A673 (cell line): ENCODE data around the gene PABPN1L. TPM values are rescaled to one million over a fixed set of nuclear protein-coding genes. Genes with fewer than 3 reads are reported as not detected.

Source experiments
- BruUV-seq: library from RNA; stranded (reverse); fragments of 400-500 nt; replicated peaks from 2 replicates; lab custom pipeline; 2021; lab: Mats Ljungman, UMichigan
- CTCF ChIA-PET: fragments of 300-600 bp; sonication (Branson Sonifier 250); formaldehyde crosslinking; loops from one replicate; lab custom pipeline; 2022; ENCODE audit warnings: antibody characterized with exemption; lab: Charles Lee
- POLR2A ChIA-PET: fragments of 300-600 bp; sonication (Branson Sonifier 250); formaldehyde crosslinking; loops from one replicate; lab custom pipeline; 2022; ENCODE audit warnings: antibody characterized with exemption; ENCODE audit not compliant: low non-redundant PET; lab: Charles Lee
- DNase-seq: peaks from one replicate; pipeline ENCODE4 v3.0.0-alpha.2; 2015; ENCODE audit warnings: low spot score
- H3K27ac ChIP-seq: fragments of 200-600 bp; sonication (generic); 2 replicates; pipeline ENCODE4 v1.5.1; 2016; ENCODE audit warnings: mixed run types, low read depth, mild to moderate bottlenecking, mixed read lengths, antibody characterized with exemption, low read length; ENCODE audit not compliant: poor library complexity, severe bottlenecking
- H3K27me3 ChIP-seq: fragments of 200-600 bp; sonication (generic); replicated peaks from 2 replicates; pipeline ENCODE4 v1.6.1; 2017; ENCODE audit warnings: mixed run types, low read depth, mild to moderate bottlenecking, mixed read lengths, antibody characterized with exemption, low read length; ENCODE audit not compliant: insufficient read depth, poor library complexity
- H3K36me3 ChIP-seq: fragments of 200-600 bp; sonication (generic); 2 replicates; pipeline ENCODE4 v1.6.1; 2016; ENCODE audit warnings: mixed run types, mild to moderate bottlenecking, mixed read lengths, antibody characterized with exemption, low read length; ENCODE audit not compliant: insufficient read depth, poor library complexity, severe bottlenecking
- H3K4me1 ChIP-seq: fragments of 200-600 bp; sonication (generic); 2 replicates; pipeline ENCODE4 v1.6.1; 2017; ENCODE audit warnings: mixed run types, mild to moderate bottlenecking, mixed read lengths, antibody characterized with exemption, low read length; ENCODE audit not compliant: insufficient read depth, poor library complexity, severe bottlenecking
- H3K4me3 ChIP-seq: fragments of 200-600 bp; sonication (generic); 2 replicates; pipeline ENCODE4 v1.5.1; 2016; ENCODE audit warnings: low read depth, mixed run types, mild to moderate bottlenecking, mixed read lengths, low read length; ENCODE audit not compliant: poor library complexity, severe bottlenecking
- H3K9me3 ChIP-seq: fragments of 200-600 bp; sonication (generic); 2 replicates; pipeline ENCODE4 v1.6.1; 2016; ENCODE audit warnings: mixed run types, low read depth, mild to moderate bottlenecking, mixed read lengths, antibody characterized with exemption, low read length; ENCODE audit not compliant: poor library complexity, severe bottlenecking
- EZH2 ChIP-seq: fragments of 200-600 bp; sonication (generic); IDR thresholded peaks from 2 replicates; pipeline ENCODE4 v1.6.1; 2017; ENCODE audit warnings: borderline replicate concordance, low read depth, mild to moderate bottlenecking, mixed read lengths, antibody characterized with exemption, low read length; ENCODE audit not compliant: poor library complexity, severe bottlenecking
- intact Hi-C: fragments of 100-400 bp; cut with micrococcal nuclease; formaldehyde crosslinking; loops from one replicate; pipeline ENCODE4 v1.10.0; 2022; ENCODE audit not compliant: unreplicated experiment
- total RNA-seq: library from RNA; stranded (reverse); gene quantifications from 2 replicates; pipeline ENCODE4 v1.2.3, GENCODE V29; 2021
- TF ChIP-seq, protein P1 (sequence below): fragments of 300-800, 200-600 bp; sonication (generic); conservative IDR thresholded peaks from 2 replicates; pipeline ENCODE4 v1.5.1; 2017; ENCODE audit warnings: low read depth, mild to moderate bottlenecking, antibody characterized with exemption, low read length, moderate library complexity, mixed read lengths

The PABPN1L gene
- total RNA-seq, 1 experiment from 2014 or later = not detected

DNA sequence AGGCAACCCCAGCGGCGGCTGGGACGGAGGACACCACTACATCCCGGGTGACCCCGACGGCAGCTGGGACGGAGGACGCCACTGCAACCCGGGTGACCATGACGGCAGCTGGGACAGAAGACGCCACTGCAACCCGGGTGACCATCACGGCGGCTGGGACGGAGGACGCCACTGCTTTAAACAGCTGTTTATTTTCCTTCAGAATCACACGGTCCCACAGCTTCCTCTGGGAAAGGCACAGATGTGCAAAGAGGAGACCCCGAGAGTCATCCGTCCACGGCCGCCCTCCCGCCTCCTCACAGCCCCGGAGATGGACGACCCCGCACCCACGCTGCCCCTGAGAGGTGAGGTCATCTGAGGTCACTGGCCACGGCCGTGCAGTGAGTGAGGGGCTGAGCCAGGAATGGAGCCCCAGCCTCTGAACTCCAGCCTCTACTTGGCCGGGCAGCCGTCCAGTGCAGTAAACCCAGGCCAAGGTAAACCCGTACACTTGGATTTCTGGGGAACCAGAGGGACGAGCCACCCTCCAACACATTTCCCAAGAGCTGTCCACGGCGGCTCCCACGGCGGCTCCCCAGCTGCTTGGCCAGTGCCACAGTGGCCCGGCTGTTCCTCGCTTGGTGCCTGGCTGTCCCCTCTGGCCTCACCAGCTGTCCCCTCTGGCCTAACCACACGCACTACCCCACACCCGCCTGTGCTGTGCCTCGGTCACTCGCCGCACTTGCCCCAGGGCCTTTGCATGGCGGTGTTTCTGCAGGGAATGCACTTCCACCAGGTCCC, 43.2 kb upstream of the PABPN1L start:
- H3K4me3 ChIP-seq = no peak overlapping the region
- no peak overlapping the region for H3K27ac ChIP-seq
- H3K36me3 ChIP-seq = no peaks in the 10 kb centered on the region
- H3K9me3 ChIP-seq = no peaks in the 10 kb centered on the region
- TF ChIP-seq, protein P1, sequence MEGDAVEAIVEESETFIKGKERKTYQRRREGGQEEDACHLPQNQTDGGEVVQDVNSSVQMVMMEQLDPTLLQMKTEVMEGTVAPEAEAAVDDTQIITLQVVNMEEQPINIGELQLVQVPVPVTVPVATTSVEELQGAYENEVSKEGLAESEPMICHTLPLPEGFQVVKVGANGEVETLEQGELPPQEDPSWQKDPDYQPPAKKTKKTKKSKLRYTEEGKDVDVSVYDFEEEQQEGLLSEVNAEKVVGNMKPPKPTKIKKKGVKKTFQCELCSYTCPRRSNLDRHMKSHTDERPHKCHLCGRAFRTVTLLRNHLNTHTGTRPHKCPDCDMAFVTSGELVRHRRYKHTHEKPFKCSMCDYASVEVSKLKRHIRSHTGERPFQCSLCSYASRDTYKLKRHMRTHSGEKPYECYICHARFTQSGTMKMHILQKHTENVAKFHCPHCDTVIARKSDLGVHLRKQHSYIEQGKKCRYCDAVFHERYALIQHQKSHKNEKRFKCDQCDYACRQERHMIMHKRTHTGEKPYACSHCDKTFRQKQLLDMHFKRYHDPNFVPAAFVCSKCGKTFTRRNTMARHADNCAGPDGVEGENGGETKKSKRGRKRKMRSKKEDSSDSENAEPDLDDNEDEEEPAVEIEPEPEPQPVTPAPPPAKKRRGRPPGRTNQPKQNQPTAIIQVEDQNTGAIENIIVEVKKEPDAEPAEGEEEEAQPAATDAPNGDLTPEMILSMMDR = no peak
- TF ChIP-seq EZH2 = no peak
- no peaks in the 10 kb centered on the region for H3K27me3 ChIP-seq
- no TSS peak for BruUV-seq
- CTCF ChIA-PET = no interaction called here
- H3K4me1 ChIP-seq = peaks cover 9% of the 10 kb centered on the region
- DNase-seq = no peak
- POLR2A ChIA-PET = no interaction called here
- intact Hi-C loops = no loop called here

DNA sequence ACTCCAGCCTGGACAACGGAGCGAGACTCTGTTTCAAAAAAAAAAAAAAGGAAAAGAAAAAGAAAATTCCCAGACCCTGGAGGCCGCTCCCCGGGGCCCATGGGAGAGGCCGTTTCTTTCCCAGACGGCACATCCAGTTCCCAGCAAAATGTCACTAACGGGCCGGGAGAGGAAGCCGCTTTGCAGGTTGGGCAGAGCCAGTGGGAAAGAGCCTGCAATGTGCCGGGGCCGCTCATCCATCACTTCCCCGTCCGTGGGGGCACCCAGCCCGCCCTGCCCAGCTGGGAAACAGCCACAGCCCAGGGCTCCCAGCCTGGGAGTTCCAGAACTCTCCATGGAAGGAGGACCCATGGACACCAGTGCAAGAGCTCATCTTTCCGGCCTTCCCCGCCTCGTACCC, 41.8 kb upstream of the PABPN1L start:
- no peak overlapping the region for H3K27ac ChIP-seq
- intact Hi-C loops = no loop called here
- H3K9me3 ChIP-seq = no peaks in the 10 kb centered on the region
- H3K4me1 ChIP-seq = peaks cover 4% of the 10 kb centered on the region
- no peak overlapping the region for H3K4me3 ChIP-seq
- no peak for DNase-seq
- no TSS peak for BruUV-seq
- ChIA-PET CTCF (no interaction called here), POLR2A (no interaction called here)
- no peaks in the 10 kb centered on the region for H3K36me3 ChIP-seq
- no peak for TF ChIP-seq EZH2
- TF ChIP-seq, protein P1 = no peak
- H3K27me3 ChIP-seq = no peaks in the 10 kb centered on the region

DNA sequence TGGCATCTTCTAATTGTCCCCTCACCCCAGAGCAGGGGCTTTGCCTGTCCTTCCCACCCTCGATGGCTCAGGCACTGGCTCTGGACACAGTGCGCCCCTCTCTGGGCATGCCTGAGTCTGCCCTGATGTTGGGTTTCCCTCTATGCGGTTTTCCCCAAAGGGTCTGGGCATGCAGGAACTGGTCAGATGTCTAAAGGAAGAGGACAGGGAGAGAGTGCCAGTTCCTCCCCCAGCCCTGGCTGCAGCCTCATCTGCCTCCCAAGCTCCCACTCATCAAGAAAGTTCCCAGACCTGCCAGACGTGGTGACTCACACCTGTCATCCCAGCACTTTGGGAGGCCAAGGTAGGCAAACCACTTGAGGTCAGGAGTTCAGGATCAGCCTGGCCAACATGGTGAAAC, 41.3 kb upstream of the PABPN1L start:
- no peaks in the 10 kb centered on the region for H3K27me3 ChIP-seq
- H3K9me3 ChIP-seq = no peaks in the 10 kb centered on the region
- intact Hi-C loops = no loop called here
- TF ChIP-seq, protein P1 = no peak
- TF ChIP-seq EZH2 = no peak
- H3K27ac ChIP-seq = no peak overlapping the region
- POLR2A ChIA-PET = no interaction called here
- H3K4me1 ChIP-seq = peaks cover 4% of the 10 kb centered on the region
- CTCF ChIA-PET = no interaction called here
- no peaks in the 10 kb centered on the region for H3K36me3 ChIP-seq
- BruUV-seq = no TSS peak
- DNase-seq = no peak
- H3K4me3 ChIP-seq = no peak overlapping the region
